A673 (cell line): ENCODE results near the gene TFEC. TPM values are rescaled to one million over a fixed set of nuclear protein-coding genes. Genes with fewer than 3 reads are reported as not detected.
"Not testable (repeated sequence)": the region's sequence is repeated elsewhere in the genome, so short reads cannot be mapped to it uniquely, and the experiment has no call there.

Experiments
- BruUV-seq: library from RNA; stranded (reverse); fragments of 400-500 nt; replicated peaks from 2 replicates; lab custom pipeline; 2021; lab: Mats Ljungman, UMichigan
- CTCF ChIA-PET: fragments of 300-600 bp; sonication (Branson Sonifier 250); formaldehyde crosslinking; loops from one replicate; lab custom pipeline; 2022; ENCODE audit warnings: antibody characterized with exemption; lab: Charles Lee
- POLR2A ChIA-PET: fragments of 300-600 bp; sonication (Branson Sonifier 250); formaldehyde crosslinking; loops from one replicate; lab custom pipeline; 2022; ENCODE audit warnings: antibody characterized with exemption; ENCODE audit not compliant: low non-redundant PET; lab: Charles Lee
- DNase-seq: peaks from one replicate; pipeline ENCODE4 v3.0.0-alpha.2; 2015; ENCODE audit warnings: low spot score
- H3K27ac ChIP-seq: fragments of 200-600 bp; sonication (generic); 2 replicates; pipeline ENCODE4 v1.5.1; 2016; ENCODE audit warnings: mixed run types, low read depth, mild to moderate bottlenecking, mixed read lengths, antibody characterized with exemption, low read length; ENCODE audit not compliant: poor library complexity, severe bottlenecking
- H3K27me3 ChIP-seq: fragments of 200-600 bp; sonication (generic); replicated peaks from 2 replicates; pipeline ENCODE4 v1.6.1; 2017; ENCODE audit warnings: mixed run types, low read depth, mild to moderate bottlenecking, mixed read lengths, antibody characterized with exemption, low read length; ENCODE audit not compliant: insufficient read depth, poor library complexity
- H3K36me3 ChIP-seq: fragments of 200-600 bp; sonication (generic); 2 replicates; pipeline ENCODE4 v1.6.1; 2016; ENCODE audit warnings: mixed run types, mild to moderate bottlenecking, mixed read lengths, antibody characterized with exemption, low read length; ENCODE audit not compliant: insufficient read depth, poor library complexity, severe bottlenecking
- H3K4me1 ChIP-seq: fragments of 200-600 bp; sonication (generic); 2 replicates; pipeline ENCODE4 v1.6.1; 2017; ENCODE audit warnings: mixed run types, mild to moderate bottlenecking, mixed read lengths, antibody characterized with exemption, low read length; ENCODE audit not compliant: insufficient read depth, poor library complexity, severe bottlenecking
- H3K4me3 ChIP-seq: fragments of 200-600 bp; sonication (generic); 2 replicates; pipeline ENCODE4 v1.5.1; 2016; ENCODE audit warnings: low read depth, mixed run types, mild to moderate bottlenecking, mixed read lengths, low read length; ENCODE audit not compliant: poor library complexity, severe bottlenecking
- H3K9me3 ChIP-seq: fragments of 200-600 bp; sonication (generic); 2 replicates; pipeline ENCODE4 v1.6.1; 2016; ENCODE audit warnings: mixed run types, low read depth, mild to moderate bottlenecking, mixed read lengths, antibody characterized with exemption, low read length; ENCODE audit not compliant: poor library complexity, severe bottlenecking
- CTCF ChIP-seq: fragments of 300-800, 200-600 bp; sonication (generic); conservative IDR thresholded peaks from 2 replicates; pipeline ENCODE4 v1.5.1; 2017; ENCODE audit warnings: low read depth, mild to moderate bottlenecking, antibody characterized with exemption, low read length, moderate library complexity, mixed read lengths
- EZH2 ChIP-seq: fragments of 200-600 bp; sonication (generic); IDR thresholded peaks from 2 replicates; pipeline ENCODE4 v1.6.1; 2017; ENCODE audit warnings: borderline replicate concordance, low read depth, mild to moderate bottlenecking, mixed read lengths, antibody characterized with exemption, low read length; ENCODE audit not compliant: poor library complexity, severe bottlenecking
- intact Hi-C: fragments of 100-400 bp; cut with micrococcal nuclease; formaldehyde crosslinking; loops from one replicate; pipeline ENCODE4 v1.10.0; 2022; ENCODE audit not compliant: unreplicated experiment
- total RNA-seq: library from RNA; stranded (reverse); gene quantifications from 2 replicates; pipeline ENCODE4 v1.2.3, GENCODE V29; 2021

The TFEC gene
- total RNA-seq, 1 experiment from 2014 or later, result 4.5 TPM

GRCh38 chr7:115937960-115938359 lies 92.6 kb downstream of the TFEC start:
- ChIA-PET POLR2A (no interaction called here), CTCF (no interaction called here)
- no peak for TF ChIP-seq CTCF
- no peak for TF ChIP-seq EZH2
- H3K36me3 ChIP-seq, result no peaks in the 10 kb centered on the region
- no peaks in the 10 kb centered on the region for H3K9me3 ChIP-seq
- no TSS peak for BruUV-seq
- H3K27ac ChIP-seq, result no peak overlapping the region
- no peak overlapping the region for H3K4me3 ChIP-seq
- H3K27me3 ChIP-seq, result no peaks in the 10 kb centered on the region
- intact Hi-C loops, result no loop called here
- DNase-seq, result no peak
- H3K4me1 ChIP-seq, result no peaks in the 10 kb centered on the region

GRCh38 chr7:115933471-115933870 lies 97.1 kb downstream of the TFEC start:
- no peak overlapping the region for H3K4me3 ChIP-seq
- no peaks in the 10 kb centered on the region for H3K27me3 ChIP-seq
- ChIA-PET CTCF (no interaction called here), POLR2A (no interaction called here)
- no TSS peak for BruUV-seq
- H3K36me3 ChIP-seq, result no peaks in the 10 kb centered on the region
- TF ChIP-seq EZH2 (no peak), CTCF (no peak)
- no peaks in the 10 kb centered on the region for H3K4me1 ChIP-seq
- no peaks in the 10 kb centered on the region for H3K9me3 ChIP-seq
- intact Hi-C loops, result no loop called here
- H3K27ac ChIP-seq, result no peak overlapping the region
- peak; percentile 5 for DNase-seq

GRCh38 chr7:115932880-115933279 lies 97.7 kb downstream of the TFEC start:
- Histone ChIP-seq H3K27ac (no peak overlapping the region), H3K4me1 (no peaks in the 10 kb centered on the region), H3K36me3 (no peaks in the 10 kb centered on the region), H3K4me3 (no peak overlapping the region), H3K27me3 (no peaks in the 10 kb centered on the region), H3K9me3 (no peaks in the 10 kb centered on the region)
- ChIA-PET POLR2A (no interaction called here), CTCF (no interaction called here)
- no TSS peak for BruUV-seq
- TF ChIP-seq EZH2, result no peak
- TF ChIP-seq CTCF, result no peak
- DNase-seq, result no peak
- intact Hi-C loops, result no loop called here

- DNase-seq, BruUV-seq, intact Hi-C loops, H3K4me3 ChIP-seq, POLR2A ChIA-PET, H3K36me3 ChIP-seq, H3K9me3 ChIP-seq, H3K4me1 ChIP-seq, H3K27me3 ChIP-seq, CTCF ChIA-PET, H3K27ac ChIP-seq: not testable (repeated sequence)
These were observed 100.4 kb downstream of the TFEC start for GRCh38 chr7:115930184-115930583.

- CTCF ChIA-PET, H3K4me3 ChIP-seq, intact Hi-C loops, H3K4me1 ChIP-seq, H3K27me3 ChIP-seq, DNase-seq, H3K9me3 ChIP-seq, H3K36me3 ChIP-seq, H3K27ac ChIP-seq, BruUV-seq, POLR2A ChIA-PET: not testable (repeated sequence)
These were observed 100.8 kb downstream of the TFEC start for GRCh38 chr7:115929736-115930135.
